A549 (cell line): ENCODE data around the gene IRS2. TPM values are rescaled to one million over a fixed set of nuclear protein-coding genes. Genes with fewer than 3 reads are reported as not detected.

Experiments used
- ATAC-seq, 2 experiments: fragments of 200-7000 bp in 1 of 2; fragments of >200 bp in 1 of 2; cut with Nextera tagmentation in 1 of 2; cut with Tn5 transposase in 1 of 2; 3 replicates each; pipeline versions ENCODE4 v1.8.0 to v1.9.1; 2018 to 2020; ENCODE audit warnings: mild to moderate bottlenecking in 1 of 2, moderate library complexity in 1 of 2
- CTCF ChIA-PET: fragments of 300-600 bp; sonication (Branson Sonifier 250); formaldehyde crosslinking; extraction: SDS; loops from one replicate; lab custom pipeline; 2021; ENCODE audit warnings: antibody characterized with exemption, inconsistent platforms; lab: Yijun Ruan, JAX
- POLR2A ChIA-PET: fragments of 350-600 bp; formaldehyde crosslinking; extraction: SDS; loops from one replicate; lab custom pipeline; 2021; ENCODE audit warnings: antibody characterized with exemption, inconsistent platforms; lab: Yijun Ruan, JAX
- DNase-seq, 2 experiments: peaks; one replicate each; pipeline versions ENCODE4 v3.0.0 to v3.0.0-alpha.2; 2011 to 2016; ENCODE audit warnings: low read depth in 1 of 2, low spot score in 1 of 2
- FAIRE-seq: peaks from 2 replicates; lab custom pipeline; 2011; peaks lifted over from hg19 to GRCh38; lab: Jason Lieb, UNC
- H3K27ac ChIP-seq, 2 experiments: fragments of >200 bp; sonication (Bioruptor Twin); formaldehyde crosslinking; 3 replicates each; pipeline ENCODE4 v1.5.1; 2016 to 2017
- H3K4me1 ChIP-seq: fragments of >200 bp; sonication (Bioruptor Twin); formaldehyde crosslinking; 3 replicates; pipeline ENCODE4 v1.6.1; 2016
- H3K4me2 ChIP-seq: fragments of >200 bp; sonication (Bioruptor Twin); formaldehyde crosslinking; 3 replicates; pipeline ENCODE4 v1.6.1; 2016
- H3K4me3 ChIP-seq: fragments of >200 bp; sonication (Bioruptor Twin); formaldehyde crosslinking; 3 replicates; pipeline ENCODE4 v1.5.1; 2016
- H3K9me3 ChIP-seq: fragments of >200 bp; sonication (Bioruptor Twin); formaldehyde crosslinking; 3 replicates; pipeline ENCODE4 v1.6.1; 2016
- BHLHE40 ChIP-seq: IDR thresholded peaks from 2 replicates; pipeline ENCODE4 v1.6.1; 2012; ENCODE audit warnings: low read depth, low read length, inconsistent platforms
- CBX2 ChIP-seq: fragments of 200-600 bp; sonication (generic); IDR thresholded peaks from 2 replicates; pipeline ENCODE4 v1.6.1; 2016; ENCODE audit warnings: low read depth, mild to moderate bottlenecking, borderline replicate concordance
- CBX8 ChIP-seq: fragments of 200-600 bp; sonication (generic); IDR thresholded peaks from 2 replicates; pipeline ENCODE4 v1.6.1; 2016
- E2F6 ChIP-seq: IDR thresholded peaks from 2 replicates; pipeline ENCODE4 v1.6.1; 2012; ENCODE audit warnings: low read depth, borderline replicate concordance
- EHF ChIP-seq: fragments of 250-450 bp; sonication (Bioruptor Pico); IDR thresholded peaks from 2 replicates; pipeline ENCODE4 v1.5.0; 2020; ENCODE audit warnings: mild to moderate bottlenecking
- EP300 ChIP-seq, 2 experiments: fragments of >200 bp; sonication (Bioruptor Twin); formaldehyde crosslinking; IDR thresholded peaks; 2 replicates in 1 of 2; 3 replicates in 1 of 2; pipeline ENCODE4 v1.6.1; 2016 to 2017
- FOSB ChIP-seq: fragments of 250-450 bp; sonication (Bioruptor Pico); IDR thresholded peaks from 2 replicates; pipeline ENCODE4 v1.5.0; 2020; ENCODE audit warnings: mild to moderate bottlenecking, moderate library complexity
- FOSL2 ChIP-seq, 2 experiments: fragments of 450-650 bp in 1 of 2; fragments of >200 bp in 1 of 2; sonication (Bioruptor Twin) in 1 of 2; formaldehyde crosslinking; IDR thresholded peaks; 2 replicates each; pipeline versions ENCODE4 v1.5.0 to v1.6.1; 2016 to 2020; ENCODE audit warnings: mild to moderate bottlenecking in 1 of 2, moderate library complexity in 1 of 2
- HOXB13 ChIP-seq: fragments of 250-450 bp; sonication (Bioruptor Pico); IDR thresholded peaks from 2 replicates; pipeline ENCODE4 v1.5.0; 2020; ENCODE audit warnings: low read depth, mild to moderate bottlenecking, moderate library complexity
- JUNB ChIP-seq: fragments of >200 bp; sonication (Bioruptor Twin); formaldehyde crosslinking; IDR thresholded peaks from 2 replicates; pipeline ENCODE4 v1.6.1; 2016
- KDM1A ChIP-seq: fragments of 200-600 bp; sonication (generic); IDR thresholded peaks from 2 replicates; pipeline ENCODE4 v1.6.1; 2016; ENCODE audit warnings: low read depth, mild to moderate bottlenecking
- KDM5A ChIP-seq: fragments of 200-600 bp; sonication (generic); IDR thresholded peaks from 2 replicates; pipeline ENCODE4 v1.6.1; 2016; ENCODE audit warnings: antibody characterized with exemption, mild to moderate bottlenecking
- MAX ChIP-seq: IDR thresholded peaks from 2 replicates; pipeline ENCODE4 v1.6.1; 2012
- MYC ChIP-seq: IDR thresholded peaks from 2 replicates; pipeline ENCODE4 v1.6.1; 2012; ENCODE audit warnings: mild to moderate bottlenecking, inconsistent platforms, low read length, improper control_type of control experiment, borderline replicate concordance
- NPAS2 ChIP-seq: fragments of 250-450 bp; sonication (Bioruptor Pico); IDR thresholded peaks from 2 replicates; pipeline ENCODE4 v1.8.0; 2022; ENCODE audit warnings: mild to moderate bottlenecking, moderate library complexity, borderline replicate concordance
- POLR2AphosphoS2 ChIP-seq: conservative IDR thresholded peaks from 2 replicates; pipeline ENCODE4 v1.6.1; 2012; ENCODE audit warnings: low read length, improper control_type of control experiment, inconsistent platforms
- RARB ChIP-seq: fragments of 250-450 bp; sonication (Bioruptor Pico); IDR thresholded peaks from 2 replicates; pipeline ENCODE4 v1.8.0; 2021; ENCODE audit warnings: mild to moderate bottlenecking, moderate library complexity
- RCOR1 ChIP-seq: fragments of 150-350 bp; IDR thresholded peaks from 2 replicates; pipeline ENCODE4 v1.6.1; 2014; ENCODE audit warnings: antibody characterized with exemption, low read length, low read depth
- SMC3 ChIP-seq: fragments of >200 bp; sonication (Bioruptor Twin); formaldehyde crosslinking; IDR thresholded peaks from 3 replicates; pipeline ENCODE4 v1.6.1; 2018; ENCODE audit warnings: inconsistent platforms
- TFCP2L1 ChIP-seq: fragments of 250-450 bp; sonication (Bioruptor Pico); IDR thresholded peaks from 2 replicates; pipeline ENCODE4 v1.5.0; 2021; ENCODE audit warnings: mild to moderate bottlenecking
- TP53 ChIP-seq: fragments of 250-450 bp; sonication (Bioruptor Pico); IDR thresholded peaks from 2 replicates; pipeline ENCODE4 v1.5.0; 2021; ENCODE audit warnings: mild to moderate bottlenecking, moderate library complexity
- WGBS: methylation state at CpG from one replicate; pipeline ENCODE4 v1.1.6; 2017; ENCODE audit errors: missing lambda C conversion rate; 5-methylcytosine and 5-hydroxymethylcytosine counted together
- polyA plus RNA-seq, 4 experiments: library from polyadenylated mRNA; depleted of rRNA in 3 of 4; stranded (reverse); fragments of >200 nt; fragmentation: RNase III in 1 of 4; extraction: RNeasy Plus Mini Kit Qiagen cat#74134 plus additional on column Dnase treatment in 1 of 4; gene quantifications; 2 replicates in 3 of 4; 3 replicates in 1 of 4; pipeline ENCODE4 v1.2.3, GENCODE V29; 2011 to 2017

IRS2 gene
- polyA plus RNA-seq, 2 of the 4 experiments (the other 2 are of a cell fraction) = 4.8 to 12.3 TPM

DNA sequence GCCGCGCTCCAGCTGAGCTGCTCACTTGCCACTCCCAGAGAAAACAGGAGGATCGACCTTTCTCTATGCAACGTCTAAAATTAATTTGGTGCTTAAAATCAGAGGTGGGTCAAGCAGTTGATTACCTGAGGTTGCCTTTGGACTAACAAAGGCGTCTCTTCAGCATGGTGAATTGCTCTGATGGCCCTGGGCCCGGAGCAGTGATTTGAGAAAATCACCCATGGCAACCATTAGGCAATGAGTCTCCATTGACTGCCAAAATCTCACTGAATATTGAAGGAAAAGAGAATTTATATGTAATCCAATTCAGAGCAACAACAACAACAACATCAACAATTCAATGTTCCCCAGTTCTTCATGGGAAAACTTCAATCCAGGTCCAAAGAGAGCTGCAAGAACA is 61.8 kb downstream of the IRS2 start:
- Histone ChIP-seq H3K4me3 (no peak overlapping the region), H3K4me2 (no peak overlapping the region), H3K9me3 (no peaks in the 10 kb centered on the region), H3K27ac (no peak overlapping the region), H3K4me1 (peaks cover 18% of the 10 kb centered on the region)
- ChIA-PET POLR2A (no interaction called here), CTCF (interaction anchor here (1.1 kb wide), 1 partner anchor 13 kb away, joined by 3 read pairs; no protein-coding TSS in a partner anchor)
- WGBS = 91% methylated on average over 6 of the region's 6 CpGs
- FAIRE-seq (no peak), ATAC-seq (no peak), DNase-seq (no peak)
- TF ChIP-seq POLR2AphosphoS2 (no peak), RCOR1 (no peak), KDM1A (no peak), CBX8 (no peak), FOSB (no peak), EP300 (IDR thresholded peaks at IDR 0.05) (no peak), EHF (CRISPR knock-in tag) (no peak), FOSL2 (IDR thresholded peaks at IDR 0.05) (no peak), FOSL2 (CRISPR knock-in tag; IDR thresholded peaks at IDR 0.05) (no peak)

DNA sequence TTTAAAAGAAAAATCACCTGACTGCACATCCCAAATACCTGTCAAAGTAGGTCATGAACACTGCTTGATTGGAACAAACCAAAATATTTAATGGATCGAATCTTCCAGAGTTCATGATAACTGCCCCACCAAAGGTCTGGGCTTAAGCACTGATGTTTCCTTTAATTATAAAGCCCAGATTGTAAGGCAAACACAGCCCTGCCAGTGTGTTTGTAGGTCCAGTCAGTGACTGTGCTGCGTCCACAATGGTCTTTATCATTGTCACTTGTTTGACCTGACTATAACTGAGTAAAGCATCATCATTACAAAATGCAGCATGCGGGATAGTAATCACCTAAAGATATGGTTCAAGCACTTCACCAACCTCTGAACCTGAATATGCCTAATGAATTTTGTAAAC is 63.3 kb downstream of the IRS2 start:
- no peak for ATAC-seq
- H3K4me3 ChIP-seq = no peak overlapping the region
- TF ChIP-seq TFCP2L1 (CRISPR knock-in tag) (no peak), EP300 (IDR thresholded peaks at IDR 0.05) (no peak), MAX (no peak), KDM5A (no peak), POLR2AphosphoS2 (no peak), BHLHE40 (no peak), SMC3 (no peak), CBX2 (no peak)
- TF ChIP-seq, all 56 proteins: peak for 0
- 95% methylated on average over 3 of the region's 3 CpGs for WGBS
- Histone ChIP-seq H3K27ac (no peak overlapping the region), H3K4me2 (no peak overlapping the region), H3K9me3 (no peaks in the 10 kb centered on the region), H3K4me1 (peaks cover 21% of the 10 kb centered on the region)
- no peak for FAIRE-seq
- DNase-seq = no peak
- CTCF ChIA-PET = interaction anchor here (0.8 kb wide), 1 partner anchor 432 kb away, joined by 5 read pairs; no protein-coding TSS in a partner anchor
- POLR2A ChIA-PET = no interaction called here

- WGBS = 67% methylated on average over 3 of the region's 6 CpGs
- CTCF ChIA-PET = no interaction called here
- H3K9me3 ChIP-seq = no peaks in the 10 kb centered on the region
- H3K27ac ChIP-seq = peak overlapping the region in 1 of 2 experiments; percentile 28; a peak in 1 of 6 replicates
- TF ChIP-seq HOXB13 (CRISPR knock-in tag) (no peak), KDM1A (no peak), NPAS2 (CRISPR knock-in tag) (no peak), RARB (CRISPR knock-in tag) (no peak), E2F6 (no peak), MYC (no peak)
- DNase-seq (no peak), ATAC-seq (no peak), FAIRE-seq (no peak)
- H3K4me2 ChIP-seq = no peak overlapping the region
- no peak overlapping the region for H3K4me3 ChIP-seq
- POLR2A ChIA-PET = no interaction called here
- H3K4me1 ChIP-seq = peaks cover 21% of the 10 kb centered on the region
Measured at GRCh38 chr13:109722068-109722467, 64.3 kb downstream of the IRS2 start.

GRCh38 chr13:109720758-109721184 is 65.6 kb downstream of the IRS2 start:
- H3K4me2 ChIP-seq = peak overlapping the region; percentile 48
- WGBS = 15% methylated on average over 5 of the region's 5 CpGs
- POLR2A ChIA-PET = interaction anchor here (0.7 kb wide), 1 partner anchor 14 kb away, joined by 3 read pairs; no protein-coding TSS in a partner anchor
- CTCF ChIA-PET = no interaction called here
- ATAC-seq = peak in 1 of 2 experiments; percentile 55; a peak in 2 of 6 replicates
- FAIRE-seq = no peak
- H3K4me1 ChIP-seq = peaks cover 24% of the 10 kb centered on the region
- TF ChIP-seq JUNB = no peak
- TF ChIP-seq MYC = no peak
- peak in 1 of 2 experiments; percentile 54; a peak in 1 of 5 replicates for TF ChIP-seq EP300 (IDR thresholded peaks at IDR 0.05)
- no peak for TF ChIP-seq TP53 (CRISPR knock-in tag)
- H3K4me3 ChIP-seq = no peak overlapping the region
- H3K27ac ChIP-seq = peak overlapping the region; percentile 61 to 62
- no peaks in the 10 kb centered on the region for H3K9me3 ChIP-seq
- peak in 1 of 2 experiments; percentile 61 for DNase-seq
